ENCODE measurements around the gene DEFB132. TPM values are rescaled to one million over a fixed set of nuclear protein-coding genes. Genes with fewer than 3 reads are reported as not detected.

Gene DEFB132
- total and polyA plus RNA-seq, 2 donors (not counting 1 experiment from before 2014, with no cell fraction given), result not detected

- POLR2A ChIA-PET, result no interaction called here
- Histone ChIP-seq H3K27me3 (replicated peaks in 1 of 4; ENCODE audit: control extremely low read depth in 1 of 4, control insufficient read depth in 3 of 4, insufficient read depth in 4 of 4, low read length in 3 of 4) (no peaks in the 10 kb centered on the region), H3K27ac (ENCODE audit: low read length in 2 of 2) (no peak overlapping the region), H2AFZ (ENCODE audit: insufficient read depth, low read depth, low read length, poor library complexity, severe bottlenecking) (no peak overlapping the region), H3K79me2 (ENCODE audit: control insufficient read depth, insufficient read depth, low read length) (no peaks in the 10 kb centered on the region), H3K36me3 (replicated peaks in 1 of 2; ENCODE audit: control extremely low read depth in 1 of 2, control insufficient read depth in 1 of 2, extremely low read depth in 1 of 2, insufficient read depth in 2 of 2, low read length in 1 of 2) (no peaks in the 10 kb centered on the region), H4K20me1 (ENCODE audit: control insufficient read depth, insufficient read depth, low read length, poor library complexity, severe bottlenecking) (no peaks in the 10 kb centered on the region), H3K9ac (ENCODE audit: low read length) (no peak overlapping the region), H3K4me3 (ENCODE audit: control extremely low read depth in 1 of 5, extremely low read depth in 1 of 5, insufficient read depth in 1 of 5, low read depth in 2 of 5, low read length in 4 of 5) (no peak overlapping the region), H3K4me1 (ENCODE audit: control insufficient read depth in 2 of 2, insufficient read depth in 2 of 2, low read length in 2 of 2) (peaks cover 15 to 16% of the 10 kb centered on the region in 2 donors), H3K4me2 (replicated peaks; ENCODE audit: low read depth, low read length, poor library complexity, severe bottlenecking) (no peak overlapping the region), H3K9me3 (ENCODE audit: control extremely low read depth in 1 of 3, control insufficient read depth in 2 of 3, insufficient read depth in 1 of 3, low read length in 2 of 3) (no peaks in the 10 kb centered on the region)
- intact Hi-C loops (cut with micrococcal nuclease), result no loop called here
- no peak for DNase-seq
- TF ChIP-seq CTCF (IDR thresholded peaks at IDR 0.05) (no peak), EZH2 (IDR thresholded peaks at IDR 0.05; ENCODE audit: borderline replicate concordance, insufficient read depth, low read depth, low read length, poor library complexity, severe bottlenecking) (no peak)
- H3K9me3 Mint-ChIP-seq (ENCODE audit: insufficient read depth), result no peaks in the 10 kb centered on the region
- no peak overlapping the region for H3K4me3 Mint-ChIP-seq
- no peak for ATAC-seq (ENCODE audit: low read depth)
- no peak overlapping the region for H3K27ac Mint-ChIP-seq
- H3K4me1 Mint-ChIP-seq, result peaks cover 25% of the 10 kb centered on the region
- WGBS (ENCODE audit: insufficient coverage), result 100% methylated on average over 1 of the region's 1 CpG
- CTCF ChIA-PET, result interaction anchor here (0.9 kb wide), 1 partner anchor 95 kb away, joined by 3 read pairs; no protein-coding TSS in a partner anchor
- peaks cover 11% of the 10 kb centered on the region for H3K27me3 Mint-ChIP-seq
Observed at GRCh38 chr20:235891-236290, 21.6 kb upstream of the DEFB132 start.

- Histone ChIP-seq H3K27me3 (replicated peaks in 1 of 4; ENCODE audit: control extremely low read depth in 1 of 4, control insufficient read depth in 3 of 4, insufficient read depth in 4 of 4, low read length in 3 of 4) (no peaks in the 10 kb centered on the region), H3K4me1 (ENCODE audit: control insufficient read depth in 2 of 2, insufficient read depth in 2 of 2, low read length in 2 of 2) (peaks cover 15 to 16% of the 10 kb centered on the region in 2 donors), H4K20me1 (ENCODE audit: control insufficient read depth, insufficient read depth, low read length, poor library complexity, severe bottlenecking) (no peaks in the 10 kb centered on the region), H2AFZ (ENCODE audit: insufficient read depth, low read depth, low read length, poor library complexity, severe bottlenecking) (peak overlapping the region; percentile 77), H3K27ac (ENCODE audit: low read length in 2 of 2) (peak overlapping the region; percentile 62 to 67), H3K4me2 (replicated peaks; ENCODE audit: low read depth, low read length, poor library complexity, severe bottlenecking) (peak overlapping the region; percentile 73), H3K9ac (ENCODE audit: low read length) (peak overlapping the region; percentile 55), H3K36me3 (replicated peaks in 1 of 2; ENCODE audit: control extremely low read depth in 1 of 2, control insufficient read depth in 1 of 2, extremely low read depth in 1 of 2, insufficient read depth in 2 of 2, low read length in 1 of 2) (no peaks in the 10 kb centered on the region), H3K79me2 (ENCODE audit: control insufficient read depth, insufficient read depth, low read length) (no peaks in the 10 kb centered on the region), H3K9me3 (ENCODE audit: control extremely low read depth in 1 of 3, control insufficient read depth in 2 of 3, insufficient read depth in 1 of 3, low read length in 2 of 3) (no peaks in the 10 kb centered on the region), H3K4me3 (ENCODE audit: control extremely low read depth in 1 of 5, extremely low read depth in 1 of 5, insufficient read depth in 1 of 5, low read depth in 2 of 5, low read length in 4 of 5) (peak overlapping the region; percentile 3 to 62 (median 46))
- ATAC-seq (ENCODE audit: low read depth) (peak; percentile 80), DNase-seq (peak; percentile 46)
- intact Hi-C loops (cut with micrococcal nuclease), result no loop called here
- H3K4me1 Mint-ChIP-seq, result peaks cover 25% of the 10 kb centered on the region
- ChIA-PET CTCF (interaction anchor here (1.3 to 1.8 kb wide), 4 partner anchors 25 to 93 kb away, joined by 4 to 8 read pairs (median 6); no protein-coding TSS in a partner anchor), POLR2A (interaction anchor here (1.2 kb wide), 1 partner anchor 60 kb away, joined by 3 read pairs; the partner anchor contains the start of gene ZCCHC3)
- no peaks in the 10 kb centered on the region for H3K9me3 Mint-ChIP-seq (ENCODE audit: insufficient read depth)
- TF ChIP-seq CTCF (IDR thresholded peaks at IDR 0.05) (no peak), EZH2 (IDR thresholded peaks at IDR 0.05; ENCODE audit: borderline replicate concordance, insufficient read depth, low read depth, low read length, poor library complexity, severe bottlenecking) (no peak)
- peak overlapping the region; percentile 83 for H3K4me3 Mint-ChIP-seq
- WGBS (ENCODE audit: insufficient coverage), result 0% methylated on average over 2 of the region's 4 CpGs
- H3K27ac Mint-ChIP-seq, result peak overlapping the region; percentile 90
- peaks cover 17% of the 10 kb centered on the region for H3K27me3 Mint-ChIP-seq
Observed at GRCh38 chr20:237489-237888, 20.0 kb upstream of the DEFB132 start.
